Gastroesophageal sphincter (tissue), 3 donors: ENCODE results near the gene WDR33.

Experiments used
- CTCF ChIP-seq, 4 experiments: fragments of 200-600 bp in 2 of 4; fragments of 450-650 bp in 2 of 4; sonication (generic) in 1 of 4; IDR thresholded peaks; one replicate each; pipeline ENCODE4 v1.5.1; 2017 to 2019; ENCODE audit warnings: antibody characterized with exemption in 4 of 4, mild to moderate bottlenecking in 2 of 4, moderate library complexity in 2 of 4
- EP300 ChIP-seq: sonication (generic); formaldehyde crosslinking; IDR thresholded peaks from one replicate; pipeline ENCODE4 v1.6.1; 2017; ENCODE audit warnings: antibody characterized with exemption, mild to moderate bottlenecking
- POLR2A ChIP-seq, 2 donors: fragments of 450-650 bp; IDR thresholded peaks; one replicate each; pipeline ENCODE4 v1.6.1; 2017; ENCODE audit warnings: antibody characterized with exemption in 2 of 2, mild to moderate bottlenecking in 2 of 2, moderate library complexity in 1 of 2
- POLR2AphosphoS5 ChIP-seq: sonication (generic); formaldehyde crosslinking; IDR thresholded peaks from one replicate; pipeline ENCODE4 v1.6.1; 2017; ENCODE audit warnings: antibody characterized with exemption

- TF ChIP-seq POLR2AphosphoS5 (no peak), CTCF (IDR thresholded peaks at IDR 0.05) (no peak), POLR2A (IDR thresholded peaks at IDR 0.05) (no peak), EP300 (no peak)
Observed at GRCh38 chr2:127759931-127760330, 51.0 kb downstream of the WDR33 start.
